Erythroblast (primary cell): ENCODE results near the gene ALDH4A1.
"Not testable (repeated sequence)": the region's sequence is repeated elsewhere in the genome, so short reads cannot be mapped to it uniquely, and the experiment has no call there.

Experiments used
- DNase-seq, 2 experiments: peaks; one replicate each; lab custom pipeline; 2025; lab: John Stamatoyannopoulos, UW
- GATA1 ChIP-seq: IDR thresholded peaks from 2 replicates; pipeline ENCODE4 v1.6.1; 2011; ENCODE audit warnings: low read depth, mild to moderate bottlenecking, control low read depth, low read length, moderate library complexity
- POLR2A ChIP-seq: IDR thresholded peaks from 2 replicates; pipeline ENCODE4 v1.6.1; 2011; ENCODE audit warnings: mild to moderate bottlenecking, low read length

Gene ALDH4A1

DNA sequence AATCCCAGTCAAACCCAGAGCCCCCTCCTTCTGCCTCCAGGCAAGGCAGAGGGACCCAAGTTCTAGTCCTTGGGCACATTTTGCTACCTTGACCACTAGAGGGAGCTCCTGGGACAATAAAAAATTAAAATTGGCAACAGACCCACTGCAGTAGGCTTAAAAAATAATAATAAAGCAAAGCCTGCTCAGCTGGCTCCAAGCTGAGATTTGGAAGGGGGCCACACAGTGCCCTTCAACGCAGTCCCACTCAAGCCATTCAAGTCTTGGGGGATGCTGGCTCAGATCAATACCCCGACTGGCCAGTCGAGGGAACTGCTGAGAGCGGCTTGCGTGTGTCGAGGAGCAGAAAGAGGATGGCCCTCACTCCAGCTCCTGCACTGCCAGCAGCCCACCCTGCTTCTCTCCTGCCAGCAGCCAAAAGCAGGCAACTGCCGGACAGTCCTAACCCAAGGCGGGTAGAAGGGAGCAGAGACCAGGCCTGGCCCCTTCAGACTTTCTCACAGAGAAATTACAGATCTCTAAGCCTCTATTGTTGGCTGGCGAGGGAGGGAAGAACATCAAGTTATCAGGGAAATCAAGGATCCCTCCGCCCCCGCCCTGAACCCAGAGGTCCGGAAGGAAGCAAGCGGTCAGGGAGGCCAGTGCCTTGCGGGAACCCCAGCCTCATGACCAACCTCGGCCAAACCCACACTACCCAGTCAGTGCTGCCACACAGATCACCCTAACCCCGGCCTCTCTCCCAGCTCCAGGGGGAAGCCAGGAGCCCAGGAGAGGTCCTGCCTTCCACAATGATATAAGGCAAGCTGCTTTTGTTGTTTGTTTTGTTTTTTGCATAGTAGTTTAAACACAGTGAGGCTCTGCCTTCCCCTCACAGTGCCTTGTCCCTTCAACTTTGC is 4.9 kb upstream of the ALDH4A1 start:
- no peak for TF ChIP-seq GATA1
- TF ChIP-seq POLR2A = no peak
- peak; percentile 78 to 83 for DNase-seq

DNA sequence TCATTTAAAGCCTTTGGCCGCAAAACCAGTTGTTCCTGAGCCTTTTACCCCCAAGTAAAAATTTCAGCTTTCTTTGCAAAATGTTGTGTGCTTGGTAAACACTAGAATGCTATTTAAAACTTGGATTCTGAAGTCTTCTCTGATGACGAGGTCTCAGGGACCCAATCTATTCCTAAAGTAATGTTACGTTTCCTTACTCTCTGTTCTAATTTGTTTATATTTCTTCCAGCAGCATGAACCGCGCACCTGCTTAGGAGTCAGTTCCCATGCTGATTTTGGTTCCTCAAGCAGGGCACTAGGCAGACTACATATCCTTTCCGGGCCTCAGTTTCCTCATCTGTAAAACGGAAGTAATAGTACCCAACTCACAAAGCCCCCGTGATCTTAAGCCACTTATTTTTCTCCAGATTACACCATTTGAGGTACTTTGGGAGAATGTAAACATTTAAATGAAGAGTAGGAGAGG is 969 bp upstream of the ALDH4A1 start:
- no peak for DNase-seq
- TF ChIP-seq POLR2A = no peak
- TF ChIP-seq GATA1 = no peak

DNA sequence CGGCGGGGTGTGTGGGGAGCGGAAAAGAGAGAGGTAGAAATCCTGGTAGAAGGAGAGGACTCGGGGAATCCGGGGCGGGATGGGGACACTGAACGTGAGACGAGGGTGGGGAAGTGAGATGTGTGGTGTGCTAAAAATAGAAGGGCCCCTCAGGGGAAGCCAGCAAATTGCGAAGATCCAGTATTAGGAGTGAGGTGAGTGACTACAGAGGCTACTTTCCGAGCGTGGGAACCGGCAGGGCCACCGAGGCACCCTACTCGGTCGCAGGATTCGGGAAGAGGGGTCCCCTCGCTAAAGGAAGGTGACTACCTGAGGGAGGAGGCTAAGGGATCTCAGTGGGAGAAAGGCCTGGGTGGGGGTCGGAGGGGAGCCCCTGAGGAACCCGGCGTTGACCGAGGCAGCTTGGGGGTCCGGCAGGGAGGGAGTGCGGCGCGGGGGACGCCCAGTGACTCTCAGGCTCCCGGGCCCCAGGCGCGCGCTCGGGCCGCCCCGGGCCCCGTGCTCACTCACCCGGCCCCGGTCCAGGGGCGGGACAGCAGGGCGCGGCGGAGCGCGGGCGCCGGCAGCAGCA is 318 bp downstream of the ALDH4A1 start:
- TF ChIP-seq POLR2A (no peak), GATA1 (no peak)
- DNase-seq = peak; percentile 40 to 65

DNA sequence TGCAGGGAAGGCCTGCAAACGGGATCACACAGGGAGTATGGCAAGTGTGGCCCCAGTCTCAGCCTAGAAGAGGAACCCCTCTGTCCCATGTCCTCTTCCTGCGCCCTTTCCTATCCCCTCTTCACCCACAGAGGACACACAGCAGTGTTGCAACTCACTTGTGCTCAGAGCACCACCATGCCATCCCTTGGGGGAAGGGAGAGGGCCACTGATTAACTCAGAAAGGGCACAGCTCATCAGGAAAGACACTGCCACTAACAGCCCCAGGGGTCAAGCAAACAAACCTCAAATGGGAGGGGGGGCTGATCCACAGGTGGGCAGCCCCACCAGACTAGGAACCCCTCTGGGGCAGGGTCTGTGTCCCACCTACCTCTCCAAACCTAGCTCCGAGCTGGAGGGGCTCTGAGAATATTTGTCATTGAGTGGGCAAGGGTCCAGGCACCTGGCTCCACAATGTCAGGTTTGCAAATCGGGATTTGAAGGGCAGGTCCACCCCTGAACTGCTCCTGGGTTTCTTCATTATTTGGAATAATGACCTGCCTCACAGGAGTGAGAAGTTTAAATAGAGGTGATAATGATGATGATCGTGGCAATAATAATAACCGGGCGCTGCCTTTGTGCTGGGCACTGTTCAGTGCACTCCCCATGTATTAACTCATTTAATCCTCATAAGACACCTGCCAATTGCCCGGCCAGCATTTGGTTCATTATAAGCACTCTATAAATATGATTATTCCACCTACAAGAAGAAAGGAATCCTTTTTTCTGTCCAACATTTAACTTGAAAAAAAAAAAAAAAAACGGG is 1.0 kb downstream of the ALDH4A1 start:
- no peak for TF ChIP-seq POLR2A
- no peak for TF ChIP-seq GATA1
- DNase-seq = no peak

DNA sequence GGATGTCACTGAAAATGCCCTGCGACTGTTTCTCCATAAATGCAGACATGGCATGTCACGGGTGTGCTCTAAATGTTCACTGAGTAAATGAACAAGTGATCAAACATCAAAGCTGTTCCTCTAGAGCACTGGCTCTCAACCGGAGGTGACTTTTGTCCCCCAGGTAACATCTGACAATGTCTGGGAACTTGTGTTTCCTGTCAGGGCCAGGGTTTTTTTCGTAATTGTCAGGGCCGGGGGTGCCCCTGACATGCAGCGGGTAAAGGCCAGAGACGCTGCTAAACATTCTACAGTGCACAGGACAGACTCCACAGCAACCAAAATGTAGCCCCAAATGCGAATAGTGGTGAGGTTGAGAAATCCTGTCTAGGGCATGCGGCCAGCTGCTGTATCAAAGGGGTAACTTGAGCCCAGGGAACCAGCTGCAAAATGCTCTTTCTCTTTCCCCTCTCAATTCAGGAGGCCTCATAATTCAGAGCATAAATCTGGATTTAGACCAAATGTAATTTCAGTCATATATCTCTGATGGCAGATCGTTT is 2.0 kb downstream of the ALDH4A1 start:
- TF ChIP-seq GATA1 = no peak
- no peak for TF ChIP-seq POLR2A
- no peak for DNase-seq

DNA sequence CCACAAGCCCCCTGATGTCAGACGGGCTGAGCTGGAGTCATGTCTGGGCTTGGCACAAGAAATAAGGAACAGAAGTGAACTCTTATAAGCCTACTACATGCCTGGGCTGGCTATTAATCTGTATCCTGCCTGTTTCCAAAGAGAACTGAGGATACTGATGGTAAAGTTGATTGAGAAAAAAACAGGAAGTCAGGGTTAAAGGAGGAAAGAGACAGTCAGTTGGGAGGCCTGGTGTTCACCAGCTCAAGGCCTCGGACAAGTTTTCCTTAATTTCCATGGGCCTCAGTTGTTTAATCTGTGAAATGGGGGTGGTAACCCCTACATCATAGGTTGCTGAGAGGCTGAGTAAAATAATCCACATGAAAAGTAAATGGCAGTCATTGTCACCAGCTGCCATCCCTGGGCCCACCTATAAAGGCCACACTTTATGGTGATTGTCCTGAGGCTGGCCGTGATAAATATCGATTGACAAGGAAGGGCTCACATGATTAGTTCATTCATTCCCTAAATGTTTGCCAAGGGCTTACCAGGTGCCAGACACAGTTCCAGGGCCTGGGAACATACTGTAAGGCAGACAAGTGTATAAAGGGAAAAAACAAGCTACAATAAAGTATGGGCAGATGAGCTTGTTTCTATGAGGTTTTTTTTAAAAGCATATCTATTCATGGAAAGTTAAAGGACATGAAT is 2.8 kb downstream of the ALDH4A1 start:
- TF ChIP-seq POLR2A = no peak
- TF ChIP-seq GATA1 = no peak
- no peak for DNase-seq

DNA sequence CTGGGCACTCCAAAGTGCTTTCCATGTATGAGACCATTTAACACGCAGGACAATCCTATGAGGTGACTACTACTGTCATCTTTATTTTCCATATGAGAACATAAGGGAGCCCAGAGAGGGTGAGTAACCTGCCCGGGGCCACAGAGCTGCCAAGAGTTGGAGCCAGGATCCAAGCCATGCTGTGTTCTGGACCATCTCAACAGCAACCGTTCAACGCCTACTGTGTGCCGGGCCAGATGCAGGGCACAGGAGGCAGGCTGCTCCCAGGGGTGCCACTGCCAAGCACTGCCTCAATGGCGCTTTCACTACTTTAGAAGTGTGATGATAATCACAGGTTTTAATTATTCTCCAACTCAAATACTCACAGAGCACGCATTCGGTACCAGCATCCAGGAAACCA is 3.8 kb downstream of the ALDH4A1 start:
- TF ChIP-seq POLR2A = no peak
- TF ChIP-seq GATA1 = no peak
- DNase-seq = no peak

DNA sequence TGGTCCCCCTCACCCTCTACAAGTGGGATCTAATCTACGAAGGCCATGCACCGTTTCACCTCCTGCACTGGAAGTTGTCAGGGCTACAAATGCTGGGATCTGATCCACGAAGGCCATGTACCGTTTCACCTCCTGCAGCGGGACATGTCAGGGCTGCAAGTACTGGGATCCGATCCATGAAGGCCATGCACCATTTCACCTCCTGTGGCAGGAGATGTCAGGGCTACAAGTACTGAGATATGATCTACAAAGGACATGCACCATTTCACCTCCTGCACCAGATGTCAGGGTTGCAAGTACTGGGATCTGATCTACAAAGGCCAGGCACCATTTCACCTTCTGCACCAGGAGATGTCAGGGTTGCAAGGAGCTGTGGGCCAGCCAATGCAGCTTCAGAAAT is 7.0 kb downstream of the ALDH4A1 start:
- DNase-seq = peak in 1 of 2 experiments; percentile 33
- TF ChIP-seq GATA1 = no peak

DNA sequence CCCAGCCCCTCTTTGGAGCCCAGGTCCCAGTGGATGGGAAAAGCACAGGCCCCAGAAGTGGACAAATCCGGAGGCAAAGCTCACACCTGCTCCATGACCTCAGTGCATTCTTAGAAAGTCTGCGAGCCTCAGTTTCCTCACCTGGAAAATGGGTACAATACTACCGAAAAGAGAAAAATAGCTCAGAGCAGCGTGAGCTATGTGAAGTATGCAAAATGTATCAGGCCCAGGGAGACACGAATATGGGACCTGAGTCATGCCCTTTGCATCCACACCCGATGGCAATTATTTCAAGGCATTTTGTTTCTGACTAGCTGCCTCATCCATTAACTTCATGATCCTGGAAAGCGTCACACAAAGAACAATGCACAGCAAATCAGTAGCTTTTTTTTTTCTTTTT is 9.2 kb downstream of the ALDH4A1 start:
- no peak for DNase-seq
- no peak for TF ChIP-seq POLR2A
- no peak for TF ChIP-seq GATA1

DNA sequence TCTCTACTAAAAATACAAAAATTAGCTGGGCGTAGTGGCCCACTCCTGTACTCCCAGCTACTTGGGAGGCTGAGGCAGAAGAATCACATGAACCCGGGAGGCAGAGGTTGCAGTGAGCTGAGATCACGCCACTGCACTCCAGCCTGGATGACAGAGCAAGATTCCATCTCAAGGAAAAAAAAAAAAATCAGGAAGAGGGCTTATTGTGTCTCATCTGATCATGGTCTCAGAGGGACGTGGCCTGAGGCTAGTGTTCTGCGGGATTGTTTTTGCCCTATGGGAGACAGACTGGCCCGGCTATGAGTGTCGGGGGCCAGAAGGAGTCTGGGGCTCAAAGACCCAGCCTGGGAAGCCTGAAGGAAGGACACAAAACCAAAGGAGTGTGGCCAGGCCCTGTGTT is 10.5 kb downstream of the ALDH4A1 start:
- DNase-seq = not testable (repeated sequence)

DNA sequence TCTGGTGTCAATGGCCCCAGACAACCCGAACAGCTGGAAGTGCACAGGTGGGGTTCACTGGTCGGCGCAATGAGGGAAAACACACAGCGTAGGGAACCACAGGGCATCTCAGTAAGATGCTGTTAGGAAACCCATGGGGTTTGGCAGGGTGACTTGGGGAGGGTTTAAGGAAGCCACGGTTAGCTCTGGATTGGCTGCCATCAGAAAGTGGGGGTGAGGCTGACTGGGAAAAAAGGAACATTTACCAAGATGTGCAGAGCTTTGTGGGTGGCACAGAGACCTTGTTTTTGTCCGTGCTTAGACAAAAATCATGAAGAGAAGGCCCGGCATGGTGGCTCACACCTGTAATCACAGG is 11.0 kb downstream of the ALDH4A1 start:
- TF ChIP-seq POLR2A (no peak), GATA1 (no peak)
- no peak for DNase-seq

DNA sequence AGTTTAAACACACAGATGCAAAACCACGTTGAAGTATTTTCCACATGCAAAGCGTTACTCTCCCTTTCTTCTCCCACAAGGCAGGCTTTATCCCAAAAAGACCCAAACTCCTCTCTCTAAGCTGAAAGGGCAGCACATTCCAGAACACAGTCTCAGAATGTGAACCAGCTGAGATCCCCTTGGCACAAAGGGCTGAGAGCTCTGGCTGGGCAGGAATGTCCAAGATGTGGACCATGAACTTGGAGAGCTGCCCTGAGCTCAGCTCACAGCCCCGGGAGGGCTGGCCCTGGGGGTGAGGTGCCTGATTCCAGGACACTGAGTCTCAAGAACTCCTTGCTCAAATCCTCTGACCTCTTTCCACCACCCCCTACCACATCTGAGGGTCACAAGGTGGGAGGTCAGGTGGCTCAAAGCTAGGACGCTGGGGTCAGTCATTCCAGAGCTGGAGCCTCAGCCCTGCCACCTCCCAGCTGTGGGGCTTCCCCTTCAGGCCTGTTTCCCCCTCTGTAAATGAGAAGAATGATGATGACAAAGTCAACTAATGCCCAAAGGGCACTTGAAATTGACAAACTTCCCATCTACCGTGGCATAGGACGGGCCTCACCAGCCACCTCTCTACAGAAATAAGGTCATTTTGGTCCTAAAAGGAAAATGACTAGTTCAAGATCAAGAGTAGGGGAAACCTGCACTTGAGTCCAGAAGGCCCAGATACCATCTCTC is 11.5 kb downstream of the ALDH4A1 start:
- DNase-seq = no peak
- no peak for TF ChIP-seq GATA1
- no peak for TF ChIP-seq POLR2A

DNA sequence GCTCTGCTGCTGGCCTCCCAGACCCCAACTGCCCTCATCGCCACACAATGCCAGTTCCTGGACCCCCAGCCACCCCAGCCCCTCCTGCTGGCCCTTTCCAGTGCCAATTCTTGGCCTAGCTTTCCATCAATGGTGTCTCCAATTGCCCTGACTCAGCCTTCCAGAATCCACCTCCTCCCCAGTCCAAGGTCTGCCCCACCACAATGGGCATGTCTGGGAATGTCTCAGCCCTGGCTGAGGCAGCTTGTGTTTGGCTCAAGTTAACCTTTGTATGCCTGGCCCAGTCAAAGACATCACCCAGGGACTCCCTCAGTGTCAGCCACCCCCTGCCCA is 16.4 kb downstream of the ALDH4A1 start:
- no peak for DNase-seq
- TF ChIP-seq GATA1 (no peak), POLR2A (no peak)
